GM18508 (cell line): ENCODE results near the gene SLC13A3.

ENCODE experiments used
- ATAC-seq: cut with Tn5 transposase; IDR thresholded peaks from one replicate; pipeline ENCODE4 v1.9.1; 2021; ENCODE audit warnings: moderate number of reproducible peaks; ENCODE audit not compliant: insufficient read depth, unreplicated experiment

SLC13A3 gene

DNA sequence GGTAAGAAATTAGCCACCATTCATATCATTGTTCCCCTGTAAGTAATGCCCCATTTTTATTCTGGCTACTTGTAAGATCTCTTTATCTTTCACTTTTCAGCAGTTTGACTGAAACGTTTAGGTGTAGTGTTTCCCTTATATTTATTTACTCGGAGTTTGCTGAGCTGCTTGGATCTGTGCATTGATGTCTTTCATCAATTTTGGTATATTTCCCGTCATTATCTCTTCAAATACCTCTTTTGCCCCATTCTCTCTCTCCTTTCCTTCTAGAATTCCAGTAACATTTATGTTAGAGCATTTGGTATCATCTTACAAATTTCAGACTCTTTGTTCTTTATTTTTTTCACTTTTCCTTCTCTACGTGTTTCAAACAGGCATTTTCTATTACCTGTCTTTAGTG, 9.2 kb upstream of the SLC13A3 start:
- no peak for ATAC-seq

- ATAC-seq: no peak
Observed at GRCh38 chr20:46657618-46658017, 6.4 kb upstream of the SLC13A3 start.

DNA sequence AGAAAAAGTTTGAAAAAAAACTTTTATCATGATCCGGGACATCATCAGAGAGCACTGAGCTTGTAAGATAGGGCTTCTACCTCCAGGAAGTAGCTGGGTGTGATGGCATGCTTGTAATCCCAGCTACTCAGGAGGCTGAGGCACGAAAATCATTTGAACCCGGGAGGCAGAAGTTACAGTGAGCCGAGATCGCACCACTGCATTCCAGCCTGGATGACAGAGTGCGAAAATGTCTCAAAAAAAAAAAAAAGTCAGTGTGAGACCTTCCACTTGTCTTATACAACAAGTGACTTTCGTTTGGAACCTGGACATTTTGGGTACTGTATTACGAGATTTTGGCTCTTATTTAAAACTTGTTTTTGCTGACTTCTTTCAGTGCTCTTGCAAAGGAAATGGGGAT, 5.9 kb upstream of the SLC13A3 start:
- no peak for ATAC-seq

- no peak for ATAC-seq
Observed at GRCh38 chr20:46652699-46653098, 1.4 kb upstream of the SLC13A3 start.

DNA sequence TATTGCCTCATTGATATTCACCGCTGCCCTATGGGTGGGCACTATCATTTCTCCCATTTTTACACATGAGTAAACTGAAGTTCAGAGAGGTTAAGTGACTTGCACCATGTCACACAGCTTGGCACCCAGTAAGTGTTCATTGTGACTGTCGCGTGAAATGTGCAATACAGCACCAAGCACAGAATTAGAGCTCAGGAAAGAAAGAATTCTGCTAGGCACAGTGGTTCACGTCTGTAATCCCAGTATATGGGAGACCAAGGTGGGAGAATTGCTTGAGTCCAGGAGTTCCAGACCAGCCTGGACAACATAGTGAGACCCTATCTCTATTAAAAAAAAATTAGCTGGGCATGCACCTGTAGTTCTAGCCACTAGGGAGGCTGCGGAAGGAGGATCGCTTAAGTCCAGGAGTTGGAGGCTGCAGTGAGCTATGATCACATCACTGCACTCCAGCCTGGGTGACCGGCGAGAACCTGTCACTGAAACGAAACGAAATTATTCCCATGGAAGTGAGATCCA, 626 bp downstream of the SLC13A3 start:
- ATAC-seq: no peak

DNA sequence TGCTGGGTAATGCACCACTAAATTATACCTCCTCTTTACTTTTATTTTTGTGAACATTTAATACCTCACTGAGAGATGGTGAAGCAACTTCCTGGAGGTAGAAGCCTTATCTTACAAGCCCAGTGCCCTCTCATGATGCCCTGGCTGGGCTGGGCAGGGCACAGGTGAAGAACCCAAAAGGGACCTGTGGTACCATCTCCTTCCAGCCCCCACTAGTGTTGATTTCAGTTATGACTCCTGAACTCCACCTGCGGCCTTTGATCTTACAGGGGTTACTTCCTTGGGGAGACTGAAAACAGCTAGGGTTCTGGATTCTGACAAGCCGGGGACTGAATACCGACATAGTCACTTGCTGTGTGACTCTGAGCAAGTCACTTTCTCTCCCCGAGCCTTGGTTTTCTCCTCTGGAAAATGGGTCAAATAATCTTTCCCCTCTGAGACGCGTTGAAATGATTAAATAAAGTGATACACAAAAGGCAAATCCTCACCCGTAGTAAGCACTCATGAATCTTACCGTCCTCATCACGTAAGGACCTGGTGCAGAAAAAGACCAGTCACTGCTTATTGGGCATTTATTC, 1.2 kb downstream of the SLC13A3 start:
- no peak for ATAC-seq

- ATAC-seq: no peak
Observed at GRCh38 chr20:46649650-46649949, 1.7 kb downstream of the SLC13A3 start.

DNA sequence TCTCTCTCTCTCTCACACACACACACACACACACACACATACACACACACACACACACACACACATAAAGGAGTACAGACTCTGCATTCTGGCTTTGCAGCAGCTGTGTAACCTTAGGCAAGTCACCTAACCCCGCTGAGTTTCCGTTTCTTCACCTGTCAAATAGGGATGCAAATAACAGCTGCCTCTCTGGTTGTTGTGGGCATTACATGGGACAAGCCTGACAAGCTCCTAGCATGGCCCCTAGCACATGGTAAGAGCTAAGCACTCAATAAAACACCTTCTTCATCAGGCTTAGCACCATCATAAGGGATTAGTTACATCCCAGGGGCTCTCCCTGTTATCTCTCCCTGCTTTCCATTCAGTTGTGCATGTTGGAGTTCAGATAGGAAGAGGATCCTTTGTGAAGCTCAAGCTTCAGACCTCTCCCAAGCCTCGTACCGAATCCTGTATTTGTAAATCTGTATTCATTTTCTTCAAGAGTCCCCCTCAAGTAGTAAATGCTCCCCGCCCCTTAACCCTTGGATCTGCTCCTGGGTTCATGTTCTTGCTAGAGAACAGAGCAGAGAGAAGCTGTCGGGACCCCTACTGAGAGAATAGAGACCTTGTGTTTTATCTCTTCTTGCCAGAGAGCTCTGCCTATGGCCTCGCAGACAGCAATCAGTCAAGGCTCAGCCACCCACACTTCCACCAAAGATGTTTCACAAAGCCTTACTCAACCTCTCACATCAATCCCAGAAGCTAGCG, 2.2 kb downstream of the SLC13A3 start:
- ATAC-seq: no peak

DNA sequence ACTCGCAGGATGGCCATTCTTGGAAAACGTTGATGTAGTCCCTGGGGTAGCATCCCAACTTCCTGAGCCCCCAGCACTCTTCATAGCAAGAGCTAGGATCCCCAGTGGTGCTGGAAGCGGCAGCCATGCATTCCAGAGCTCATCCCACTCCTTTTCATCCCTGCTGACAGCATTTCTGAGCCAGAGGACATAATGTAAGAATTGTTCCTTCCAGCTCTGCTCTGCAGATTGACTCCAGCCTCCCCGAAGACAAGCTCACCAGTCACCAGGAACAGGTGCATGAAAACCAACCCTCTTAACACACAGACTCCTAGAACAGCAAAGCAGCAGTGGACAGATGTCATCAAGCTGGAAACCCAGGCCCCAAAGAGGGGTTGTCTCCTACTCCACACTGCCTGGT, 3.8 kb downstream of the SLC13A3 start:
- ATAC-seq: no peak

GRCh38 chr20:46646659-46647380, 4.4 kb downstream of the SLC13A3 start:
- ATAC-seq: no peak

DNA sequence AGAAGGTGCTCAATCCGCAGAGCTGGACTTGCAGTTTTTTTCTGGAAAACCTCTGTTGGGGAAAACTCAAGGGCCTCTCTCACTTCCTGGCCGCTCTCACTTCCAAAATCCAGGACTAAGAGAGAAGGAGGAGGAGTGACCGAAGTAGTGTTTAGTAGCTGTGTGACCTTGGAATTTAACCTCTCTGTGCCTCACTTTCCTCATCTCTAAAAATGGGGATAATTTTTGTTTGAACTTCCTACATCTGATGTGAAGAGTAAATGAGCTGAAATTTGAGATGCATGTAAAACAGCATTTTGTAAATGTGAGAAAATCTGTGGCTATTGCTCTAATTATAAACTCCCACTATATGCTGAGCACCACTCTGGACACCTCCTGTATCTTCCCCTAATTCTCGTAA, 5.1 kb downstream of the SLC13A3 start:
- ATAC-seq: no peak

- no peak for ATAC-seq
Observed at GRCh38 chr20:46644733-46645132, 6.5 kb downstream of the SLC13A3 start.

- no peak for ATAC-seq
Observed at GRCh38 chr20:46644160-46644559, 7.1 kb downstream of the SLC13A3 start.

DNA sequence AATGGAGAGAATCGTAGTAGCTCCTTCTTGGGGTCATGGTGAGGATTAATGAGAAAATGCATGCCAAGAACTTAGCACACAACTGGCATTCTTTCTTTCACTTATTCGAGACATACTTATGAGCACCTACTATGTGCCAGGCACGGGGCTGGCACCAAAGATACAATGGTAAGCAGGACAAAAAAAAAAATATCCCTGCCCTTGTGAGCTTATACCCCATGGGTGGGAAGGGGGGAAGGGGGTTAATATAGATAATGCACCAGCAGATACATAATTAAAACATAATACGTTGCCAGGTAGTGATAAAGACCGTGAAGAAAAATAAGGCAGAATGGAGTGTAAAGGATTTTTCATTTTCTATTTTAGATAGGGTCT, 8.3 kb downstream of the SLC13A3 start:
- ATAC-seq: no peak

DNA sequence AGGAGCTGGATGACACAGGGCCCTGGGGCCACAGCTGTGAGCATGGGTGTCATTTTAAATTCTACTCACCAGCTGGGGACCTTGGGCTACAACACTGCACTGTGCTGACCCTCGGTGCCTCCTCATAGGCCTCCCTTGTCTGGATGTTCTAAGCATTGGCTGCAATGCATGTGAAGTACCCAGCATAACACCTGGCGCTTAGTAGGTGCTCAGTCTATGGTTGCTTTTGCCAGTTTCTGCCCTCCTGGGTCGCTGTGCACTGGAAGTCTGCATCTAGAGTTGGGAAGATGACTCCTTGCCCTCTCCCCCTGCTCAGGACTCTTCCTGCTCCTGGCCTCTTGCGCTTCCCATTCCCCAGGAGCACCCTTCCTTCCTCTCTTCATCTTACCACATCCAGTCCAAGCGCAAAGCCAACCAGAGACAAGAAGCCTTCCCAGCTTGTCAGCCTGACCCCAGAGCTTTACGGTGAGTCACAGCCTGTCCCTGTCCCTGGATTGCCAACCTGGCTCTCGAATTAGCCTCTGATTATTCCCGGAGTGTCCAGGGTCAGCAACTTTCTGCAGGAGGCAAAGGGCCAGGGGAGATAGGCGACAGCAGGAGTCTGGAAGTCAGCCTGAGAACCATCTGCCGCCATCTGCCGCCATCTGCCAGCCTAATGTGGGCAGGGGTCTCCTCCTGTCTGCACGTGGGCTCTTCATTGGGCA, 8.8 kb downstream of the SLC13A3 start:
- ATAC-seq: no peak

DNA sequence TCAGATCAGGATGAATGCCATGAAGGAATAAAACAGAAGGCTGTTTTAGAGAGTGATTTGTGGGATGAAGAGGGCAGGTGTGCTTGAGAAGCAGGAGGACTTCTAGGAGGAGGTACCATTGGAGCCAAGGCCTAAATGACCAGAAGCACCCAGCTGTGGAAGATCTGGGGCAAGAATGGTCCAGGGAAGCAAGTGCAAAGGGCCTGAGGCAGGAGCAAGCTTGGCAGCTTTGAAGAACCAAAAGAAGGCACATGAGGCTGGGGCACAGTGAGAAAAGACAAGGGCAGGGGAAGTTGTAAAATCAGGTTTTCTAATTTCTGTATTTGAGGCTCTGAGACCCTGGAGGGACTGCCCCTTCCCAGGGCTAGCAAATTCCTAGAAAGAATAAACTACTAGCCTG, 9.8 kb downstream of the SLC13A3 start:
- no peak for ATAC-seq

- ATAC-seq: no peak
Observed at GRCh38 chr20:46640536-46641311, 10.5 kb downstream of the SLC13A3 start.

GRCh38 chr20:46640044-46640443, 11.2 kb downstream of the SLC13A3 start:
- ATAC-seq: no peak

GRCh38 chr20:46639587-46639986, 11.7 kb downstream of the SLC13A3 start:
- no peak for ATAC-seq

GRCh38 chr20:46638898-46639274, 12.4 kb downstream of the SLC13A3 start:
- no peak for ATAC-seq
